ENCODE results near the gene MOGAT2.

- TF ChIP-seq RFX5 (IDR thresholded peaks at IDR 0.05; ENCODE audit: low read depth, low read length) = no peak
- no peak for TF ChIP-seq POLR2A (IDR thresholded peaks at IDR 0.05; ENCODE audit: low read depth, low read length)
- no peak for TF ChIP-seq CTCF (conservative IDR thresholded peaks at IDR 0.05; ENCODE audit: low read depth, low read length)
- no peak for TF ChIP-seq CEBPB (IDR thresholded peaks at IDR 0.05; ENCODE audit: low read depth, low read length)
- TF ChIP-seq USF2 (IDR thresholded peaks at IDR 0.05; ENCODE audit: low read depth, low read length) = no peak
- TF ChIP-seq MAZ (IDR thresholded peaks at IDR 0.05; ENCODE audit: borderline replicate concordance, low read depth, low read length) = no peak
- no peak for TF ChIP-seq SMC3 (IDR thresholded peaks at IDR 0.05; ENCODE audit: low read depth, low read length)
- no peak for TF ChIP-seq MXI1 (IDR thresholded peaks at IDR 0.05; ENCODE audit: borderline replicate concordance, low read depth, low read length)
- no peak for TF ChIP-seq RAD21 (IDR thresholded peaks at IDR 0.05; ENCODE audit: low read length)
- TF ChIP-seq MAFK (IDR thresholded peaks at IDR 0.05; ENCODE audit: low read depth, low read length) = no peak
- no peak for TF ChIP-seq RCOR1 (IDR thresholded peaks at IDR 0.05; ENCODE audit: insufficient replicate concordance, low read length)
- TF ChIP-seq BHLHE40 (IDR thresholded peaks at IDR 0.05; ENCODE audit: low read depth, low read length) = no peak
- TF ChIP-seq CHD1 (IDR thresholded peaks at IDR 0.05; ENCODE audit: low read depth, low read length) = no peak
- TF ChIP-seq FOS (IDR thresholded peaks at IDR 0.05; ENCODE audit: low read depth, low read length) = no peak
Observed at GRCh38 chr11:75703695-75704237, 13.9 kb upstream of the MOGAT2 start.
